Measurements from ENCODE around the gene PYGM.
"Not testable (repeated sequence)": the region's sequence is repeated elsewhere in the genome, so short reads cannot be mapped to it uniquely, and the experiment has no call there.

The PYGM gene

DNA sequence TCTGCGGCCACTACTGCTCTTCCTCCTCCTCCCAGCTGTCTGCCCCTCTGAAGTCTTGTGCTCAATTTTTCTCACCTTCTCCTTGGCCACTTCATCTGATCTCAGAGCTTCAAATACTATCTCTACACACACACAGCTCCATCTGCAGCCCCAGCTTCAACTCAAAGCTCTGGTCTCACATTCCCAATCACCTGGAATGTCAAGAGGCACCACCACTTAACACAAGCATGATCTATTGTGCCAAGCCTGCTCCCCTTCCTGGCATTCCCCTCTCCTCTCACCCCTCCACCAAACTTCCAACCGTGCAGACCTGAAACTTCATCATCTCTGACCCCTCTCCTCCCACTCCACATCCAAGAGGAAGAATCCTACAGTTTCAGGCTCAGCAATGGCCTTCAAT, 54.3 kb downstream of the PYGM start:
- Histone ChIP-seq H3K36me3 (ENCODE audit: insufficient read depth, low read length) (no peaks in the 10 kb centered on the region), H3K9me3 (ENCODE audit: control insufficient read depth, insufficient read depth, low read length) (no peaks in the 10 kb centered on the region), H3K9ac (ENCODE audit: low read depth, low read length) (no peak overlapping the region), H3K4me1 (ENCODE audit: insufficient read depth, low read length) (peaks cover 11% of the 10 kb centered on the region)

DNA sequence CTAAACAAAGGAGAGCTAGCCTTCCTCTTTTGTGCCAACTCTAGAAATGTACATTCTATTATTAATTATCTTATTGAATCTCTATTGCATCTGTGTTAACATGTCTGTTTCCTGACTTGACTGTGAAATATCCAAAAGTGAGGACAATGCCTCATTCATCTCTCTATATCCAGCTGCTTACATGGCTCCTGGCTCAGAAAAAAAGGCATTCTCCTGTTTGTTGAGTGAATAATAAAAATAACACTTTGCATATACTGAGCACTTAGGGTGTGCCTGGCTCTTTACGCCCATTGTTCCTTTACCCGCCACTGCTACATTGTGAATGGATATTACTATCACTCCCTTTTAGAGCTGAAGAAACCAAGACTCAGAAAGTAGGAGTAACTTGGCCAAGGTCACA, 56.7 kb downstream of the PYGM start:
- H3K9ac ChIP-seq (ENCODE audit: low read depth, low read length), result no peak overlapping the region
- no peaks in the 10 kb centered on the region for H3K36me3 ChIP-seq (ENCODE audit: insufficient read depth, low read length)
- H3K9me3 ChIP-seq (ENCODE audit: control insufficient read depth, insufficient read depth, low read length), result no peaks in the 10 kb centered on the region
- H3K4me1 ChIP-seq (ENCODE audit: insufficient read depth, low read length), result no peaks in the 10 kb centered on the region

DNA sequence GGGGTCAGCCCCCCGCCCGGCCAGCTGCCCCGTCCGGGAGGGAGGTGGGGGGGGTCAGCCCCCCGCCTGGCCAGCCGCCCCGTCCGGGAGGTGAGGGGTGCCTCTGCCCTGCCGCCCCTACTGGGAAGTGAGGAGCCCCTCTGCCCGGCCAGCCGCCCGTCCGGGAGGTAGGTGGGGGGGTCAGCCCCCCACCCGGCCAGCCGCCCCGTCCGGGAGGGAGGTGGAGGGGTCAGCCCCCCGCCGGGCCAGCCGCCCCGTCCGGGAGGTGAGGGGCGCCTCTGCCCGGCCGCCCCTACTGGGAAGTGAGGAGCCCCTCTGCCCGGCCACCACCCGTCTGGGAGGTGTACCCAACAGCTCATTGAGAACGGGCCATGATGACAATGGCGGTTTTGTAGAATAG, 57.8 kb downstream of the PYGM start:
- H3K9ac ChIP-seq (ENCODE audit: low read depth, low read length); H3K36me3 ChIP-seq (ENCODE audit: insufficient read depth, low read length); H3K9me3 ChIP-seq (ENCODE audit: control insufficient read depth, insufficient read depth, low read length); H3K4me1 ChIP-seq (ENCODE audit: insufficient read depth, low read length): not testable (repeated sequence)

GRCh38 chr11:64698427-64698826, 61.3 kb downstream of the PYGM start:
- H3K4me1 ChIP-seq (ENCODE audit: insufficient read depth, low read length), result no peaks in the 10 kb centered on the region
- no peaks in the 10 kb centered on the region for H3K36me3 ChIP-seq (ENCODE audit: insufficient read depth, low read length)
- no peaks in the 10 kb centered on the region for H3K9me3 ChIP-seq (ENCODE audit: control insufficient read depth, insufficient read depth, low read length)
- no peak overlapping the region for H3K9ac ChIP-seq (ENCODE audit: low read depth, low read length)

DNA sequence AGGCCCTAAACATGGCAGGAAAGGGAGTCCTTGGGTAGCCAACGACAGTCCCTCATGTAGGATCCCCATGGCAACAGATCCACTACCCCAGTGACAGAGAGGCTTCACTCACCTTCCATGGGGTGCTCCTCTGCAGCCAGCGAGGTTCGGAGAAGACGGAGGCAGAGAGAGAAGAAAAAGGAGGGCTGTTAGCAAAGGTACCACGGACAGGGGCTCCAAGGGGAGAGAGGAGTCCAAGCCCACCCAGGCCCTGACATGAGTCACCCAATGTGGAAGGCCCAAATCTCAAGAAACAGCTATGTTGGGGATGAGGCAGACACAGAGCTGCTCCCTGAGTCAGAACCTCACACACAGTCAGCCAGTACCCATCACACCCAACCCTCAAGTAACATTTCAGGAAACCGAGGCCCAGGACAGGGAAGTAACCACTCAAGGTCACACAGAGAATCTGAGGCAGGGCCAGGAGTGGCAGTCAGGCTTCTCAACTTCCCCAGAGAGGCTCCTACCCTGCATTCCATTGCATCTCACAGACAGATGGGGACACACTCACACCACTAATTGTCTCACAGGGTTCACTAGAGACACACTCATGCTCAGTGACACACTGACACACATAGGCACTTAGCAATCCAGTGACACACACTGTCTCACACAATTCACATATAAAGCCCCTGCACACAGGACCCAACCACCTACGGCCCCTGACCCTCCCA, 62.0 kb downstream of the PYGM start:
- Histone ChIP-seq H3K9me3 (ENCODE audit: control insufficient read depth, insufficient read depth, low read length) (no peaks in the 10 kb centered on the region), H3K9ac (ENCODE audit: low read depth, low read length) (no peak overlapping the region), H3K36me3 (ENCODE audit: insufficient read depth, low read length) (no peaks in the 10 kb centered on the region), H3K4me1 (ENCODE audit: insufficient read depth, low read length) (no peaks in the 10 kb centered on the region)

Measured in ES-I3 (cell line).